ENCODE measurements around the gene ADD3.

DNA sequence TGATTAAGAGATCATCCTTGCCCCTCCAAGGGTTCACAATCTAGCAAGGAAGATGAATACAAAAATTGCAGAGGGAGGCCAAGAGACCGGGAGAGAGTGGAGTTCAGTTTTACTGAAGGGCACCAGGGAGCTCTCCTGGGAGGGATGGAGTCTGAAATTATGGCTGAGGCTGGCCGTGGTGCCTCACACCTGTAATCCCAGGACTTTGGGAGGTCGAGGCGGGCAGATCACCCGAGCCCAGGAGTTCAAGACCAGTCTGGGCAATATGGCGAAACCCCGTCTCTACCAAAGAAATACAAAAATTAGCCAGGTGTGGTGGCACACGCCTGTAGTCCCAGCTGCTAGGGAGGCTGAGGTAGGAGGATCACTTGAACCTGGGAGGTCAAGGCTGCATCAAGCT is 148.3 kb downstream of the ADD3 start:
- TF ChIP-seq, protein P1, sequence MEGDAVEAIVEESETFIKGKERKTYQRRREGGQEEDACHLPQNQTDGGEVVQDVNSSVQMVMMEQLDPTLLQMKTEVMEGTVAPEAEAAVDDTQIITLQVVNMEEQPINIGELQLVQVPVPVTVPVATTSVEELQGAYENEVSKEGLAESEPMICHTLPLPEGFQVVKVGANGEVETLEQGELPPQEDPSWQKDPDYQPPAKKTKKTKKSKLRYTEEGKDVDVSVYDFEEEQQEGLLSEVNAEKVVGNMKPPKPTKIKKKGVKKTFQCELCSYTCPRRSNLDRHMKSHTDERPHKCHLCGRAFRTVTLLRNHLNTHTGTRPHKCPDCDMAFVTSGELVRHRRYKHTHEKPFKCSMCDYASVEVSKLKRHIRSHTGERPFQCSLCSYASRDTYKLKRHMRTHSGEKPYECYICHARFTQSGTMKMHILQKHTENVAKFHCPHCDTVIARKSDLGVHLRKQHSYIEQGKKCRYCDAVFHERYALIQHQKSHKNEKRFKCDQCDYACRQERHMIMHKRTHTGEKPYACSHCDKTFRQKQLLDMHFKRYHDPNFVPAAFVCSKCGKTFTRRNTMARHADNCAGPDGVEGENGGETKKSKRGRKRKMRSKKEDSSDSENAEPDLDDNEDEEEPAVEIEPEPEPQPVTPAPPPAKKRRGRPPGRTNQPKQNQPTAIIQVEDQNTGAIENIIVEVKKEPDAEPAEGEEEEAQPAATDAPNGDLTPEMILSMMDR (IDR thresholded peaks at IDR 0.05): no peak
- no peak for TF ChIP-seq POLR2A (IDR thresholded peaks at IDR 0.05)

Measured in Peyer's patch (tissue), 4 donors.